Aorta (tissue), 5 donors: ENCODE results near the gene DUSP2. TPM values are rescaled to one million over a fixed set of nuclear protein-coding genes. Genes with fewer than 3 reads are reported as not detected.
A peak's percentile ranks its signal among the peaks of the same experiment; 100 is the strongest.

Experiments
- ATAC-seq: fragments of 200-7000 bp; cut with Tn5 transposase; one replicate; pipeline ENCODE4 v1.9.1; 2022; ENCODE audit warnings: moderate library complexity; ENCODE audit not compliant: low FRiP score
- DNase-seq, 2 donors: peaks; one replicate each; pipeline ENCODE4 v3.0.0-alpha.2; 2020
- H3K27ac ChIP-seq, 2 donors: one replicate each; pipeline ENCODE4 v1.5.1; 2013; ENCODE audit warnings: low read length in 2 of 2, mild to moderate bottlenecking in 2 of 2, moderate library complexity in 2 of 2, control low read depth in 1 of 2, inconsistent platforms in 1 of 2, low read depth in 1 of 2
- H3K27me3 ChIP-seq, 2 donors: one replicate each; pipeline ENCODE4 v1.6.1; 2013; ENCODE audit warnings: control low read depth in 1 of 2, low read length in 1 of 2, mild to moderate bottlenecking in 1 of 2, moderate library complexity in 1 of 2; ENCODE audit not compliant: insufficient read depth in 2 of 2, control insufficient read depth in 1 of 2
- H3K36me3 ChIP-seq, 2 donors: one replicate each; pipeline ENCODE4 v1.6.1; 2013; ENCODE audit warnings: control low read depth in 1 of 2, low read length in 1 of 2, mild to moderate bottlenecking in 1 of 2; ENCODE audit not compliant: insufficient read depth in 2 of 2, control insufficient read depth in 1 of 2
- H3K4me1 ChIP-seq, 2 donors: one replicate each; pipeline ENCODE4 v1.6.1; 2013; ENCODE audit warnings: low read length in 2 of 2, control low read depth in 1 of 2, mild to moderate bottlenecking in 1 of 2, moderate library complexity in 1 of 2; ENCODE audit not compliant: insufficient read depth in 2 of 2, control insufficient read depth in 1 of 2
- H3K4me3 ChIP-seq, 2 donors: one replicate each; pipeline ENCODE4 v1.5.1; 2013; ENCODE audit warnings: low read length in 2 of 2, control low read depth in 1 of 2, mild to moderate bottlenecking in 1 of 2
- H3K9me3 ChIP-seq: one replicate; pipeline ENCODE4 v1.6.1; 2013; ENCODE audit warnings: mild to moderate bottlenecking, low read length; ENCODE audit not compliant: control insufficient read depth
- WGBS, 2 donors: extraction: QIAGEN DNeasy Blood & Tissue Kit; methylation state at CpG; one replicate each; pipeline ENCODE4 v1.1.7; 2013; 5-methylcytosine and 5-hydroxymethylcytosine counted together
- intact Hi-C, 2 donors: fragments of 100-400 bp; cut with DNase I; formaldehyde crosslinking; loops; one replicate each; pipeline versions ENCODE4 v1.14.2 to v1.15.0; 2022
- polyA plus RNA-seq, 2 donors: library from polyadenylated mRNA; stranded (reverse); fragments of 200-250 nt; gene quantifications; one replicate each; pipeline ENCODE4 v1.2.3, GENCODE V29; 2013
- total RNA-seq, 2 donors: library from RNA; stranded (reverse); fragmentation: NEBNext Ultra II Directional; extraction: Animal tissue kit (Norgen Biotek cat#: 25700); gene quantifications; one replicate each; pipeline ENCODE4 v1.2.1, GENCODE V29; 2021
- donor health status: healthy with polysubstance abuse.
- donor health status: Bipolar disorder and iron deficiency.
- donor health status: DM: no; HTN: no; CAD: no.
- donor health status: DM: no; HTN: no; CAD: no.
- donor health status: DM: yes; HTN: yes; CAD: no.

The DUSP2 gene
- total and polyA plus RNA-seq, 4 donors = 1.2 to 7.5 (median 3.8) TPM

DNA sequence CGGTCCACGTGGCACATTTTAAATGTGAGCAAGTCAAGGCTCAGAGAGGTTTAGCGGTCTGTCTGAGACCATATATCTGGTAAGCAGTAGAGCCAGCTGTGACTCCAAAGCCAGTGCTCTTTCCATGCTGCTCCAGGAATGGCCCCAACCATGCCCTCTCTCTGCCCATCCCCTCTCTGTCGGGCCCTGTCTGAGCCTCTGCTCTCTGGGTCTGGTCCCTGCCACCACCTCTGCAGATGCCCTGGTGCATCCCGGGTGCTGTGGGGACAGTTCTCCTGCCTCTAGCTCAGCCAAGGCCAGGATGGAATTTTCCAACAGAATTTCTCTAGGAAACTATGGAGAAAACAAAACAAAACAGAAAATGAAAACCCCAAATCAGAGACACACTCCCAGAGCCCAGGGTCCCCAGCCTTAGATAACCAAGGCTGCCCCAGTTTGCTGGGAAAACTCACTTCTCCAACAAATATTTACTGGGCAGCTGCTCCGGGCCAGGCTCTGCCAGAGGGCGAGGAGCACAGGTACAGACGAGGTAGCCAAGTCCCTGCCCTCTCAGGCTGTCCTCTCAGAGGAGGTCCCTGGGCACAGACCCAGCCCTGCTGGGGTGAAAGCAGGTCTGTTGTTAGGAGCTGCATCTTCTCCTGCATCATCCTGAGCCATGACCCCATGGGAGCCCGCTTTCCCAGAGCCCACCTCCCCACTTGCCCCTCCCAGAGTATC is 38.1 kb downstream of the DUSP2 start:
- no peak overlapping the region for H3K27ac ChIP-seq
- H3K36me3 ChIP-seq = no peaks in the 10 kb centered on the region
- WGBS, 2 donors = 80 to 81% methylated on average over 9 of the region's 9 CpGs
- intact Hi-C loops = no loop called here
- H3K4me1 ChIP-seq = no peaks in the 10 kb centered on the region
- peaks cover 9% of the 10 kb centered on the region for H3K9me3 ChIP-seq
- H3K4me3 ChIP-seq = no peak overlapping the region
- H3K27me3 ChIP-seq = no peaks in the 10 kb centered on the region
- ATAC-seq = no peak
- peak; percentile 39 to 57 for DNase-seq

DNA sequence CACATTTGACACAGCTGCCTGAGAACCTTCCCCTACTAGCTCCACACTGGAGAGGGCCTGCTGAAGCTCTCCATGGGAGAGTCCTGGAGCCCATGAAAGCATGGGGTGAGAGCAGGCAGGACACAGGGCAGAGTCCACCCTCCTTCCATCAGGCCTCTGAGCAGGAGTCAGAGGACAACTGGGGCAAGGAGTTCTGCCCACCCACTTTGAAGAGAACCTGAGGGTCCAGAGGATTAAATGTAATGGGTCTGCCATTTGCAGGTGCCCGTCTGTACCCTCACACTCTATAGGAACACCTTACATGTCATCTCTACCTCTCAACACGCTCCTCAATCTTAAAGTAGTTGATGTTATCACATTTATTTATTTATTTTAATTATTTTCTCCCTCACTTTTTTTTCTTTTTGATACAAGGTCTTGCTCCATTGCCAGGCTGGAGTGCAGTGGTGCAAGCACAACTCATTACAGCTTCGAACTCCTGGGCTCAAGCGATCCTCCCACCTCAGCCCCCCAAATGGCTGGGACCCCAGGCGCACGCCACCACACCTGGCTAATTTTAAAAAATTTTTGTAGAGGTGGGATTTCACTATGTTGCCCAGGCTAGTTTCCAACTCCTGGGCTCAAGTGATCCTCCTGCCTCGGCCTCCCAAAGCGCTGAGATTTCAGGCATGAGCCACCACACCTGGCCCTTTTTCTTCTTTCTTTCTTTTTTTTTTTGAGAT is 39.1 kb downstream of the DUSP2 start:
- WGBS, 2 donors = 97 to 99% methylated on average over 8 of the region's 8 CpGs
- no peaks in the 10 kb centered on the region for H3K4me1 ChIP-seq
- H3K27me3 ChIP-seq = no peaks in the 10 kb centered on the region
- DNase-seq = no peak
- no peak overlapping the region for H3K4me3 ChIP-seq
- H3K27ac ChIP-seq = no peak overlapping the region
- intact Hi-C loops = no loop called here
- no peak for ATAC-seq
- H3K9me3 ChIP-seq = peaks cover 9% of the 10 kb centered on the region
- H3K36me3 ChIP-seq = no peaks in the 10 kb centered on the region

DNA sequence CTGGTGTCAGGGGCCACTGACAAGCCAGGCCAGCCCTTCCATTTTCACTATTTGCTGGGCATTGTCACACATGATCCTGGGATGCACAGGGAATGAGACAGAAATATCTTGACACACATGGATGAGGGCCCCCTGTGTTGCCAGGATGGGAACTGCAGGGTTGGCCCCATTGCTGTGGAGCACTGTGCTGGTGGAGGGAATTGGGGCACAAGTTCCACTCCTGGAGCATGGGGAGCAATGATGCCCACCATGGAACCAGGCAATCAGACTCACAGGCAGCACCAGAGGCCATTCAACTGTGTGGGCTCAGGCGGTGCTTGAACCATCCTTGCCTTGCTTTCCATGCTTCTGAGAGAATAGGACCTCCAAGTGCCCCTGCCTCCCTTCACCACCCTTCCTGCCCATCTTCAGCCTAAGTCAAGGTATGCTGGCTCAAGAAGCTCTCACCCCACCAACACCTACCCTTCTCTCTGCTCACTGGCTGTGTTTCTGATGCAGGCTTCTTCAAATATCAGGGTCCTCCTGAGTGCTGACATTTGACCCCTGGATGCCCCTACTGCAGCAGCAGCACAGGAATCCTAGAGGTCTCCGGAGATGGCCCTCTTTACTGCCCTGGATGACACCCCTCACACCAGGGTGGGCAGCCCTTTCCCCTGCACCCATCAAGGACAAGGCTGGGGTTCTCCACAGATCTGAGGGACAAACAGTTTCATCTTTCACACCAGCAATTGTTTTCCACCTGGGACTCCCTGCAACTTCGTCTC is 39.9 kb downstream of the DUSP2 start:
- Histone ChIP-seq H3K4me3 (no peak overlapping the region), H3K9me3 (peaks cover 9% of the 10 kb centered on the region), H3K4me1 (no peaks in the 10 kb centered on the region), H3K27me3 (no peaks in the 10 kb centered on the region), H3K36me3 (no peaks in the 10 kb centered on the region), H3K27ac (no peak overlapping the region)
- no peak for ATAC-seq
- intact Hi-C loops = no loop called here
- peak in 1 of 2 donors; percentile 49 for DNase-seq
- 92 to 94% methylated on average over 3 of the region's 3 CpGs for WGBS, 2 donors

DNA sequence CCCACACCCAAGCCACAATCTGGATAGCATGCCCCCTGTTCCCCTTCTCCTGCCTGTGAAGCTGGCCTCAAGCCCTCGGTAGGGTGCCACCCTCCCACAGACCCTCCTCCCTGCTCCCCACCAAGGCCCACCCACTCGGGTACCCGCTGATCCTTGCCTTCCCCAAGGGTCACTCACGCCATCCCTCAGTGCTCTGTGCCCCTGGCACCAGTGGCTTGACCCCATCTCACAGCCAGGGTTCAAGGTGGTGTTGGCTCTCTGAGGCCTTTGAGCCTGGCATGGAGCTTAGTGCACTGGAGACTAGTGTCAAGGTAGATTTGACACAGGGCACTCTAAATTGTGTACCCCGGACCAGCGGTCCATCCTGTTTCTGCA is 40.8 kb downstream of the DUSP2 start:
- Histone ChIP-seq H3K4me1 (no peaks in the 10 kb centered on the region), H3K27ac (no peak overlapping the region)
- peak in 1 of 2 donors; percentile 36 for DNase-seq

DNA sequence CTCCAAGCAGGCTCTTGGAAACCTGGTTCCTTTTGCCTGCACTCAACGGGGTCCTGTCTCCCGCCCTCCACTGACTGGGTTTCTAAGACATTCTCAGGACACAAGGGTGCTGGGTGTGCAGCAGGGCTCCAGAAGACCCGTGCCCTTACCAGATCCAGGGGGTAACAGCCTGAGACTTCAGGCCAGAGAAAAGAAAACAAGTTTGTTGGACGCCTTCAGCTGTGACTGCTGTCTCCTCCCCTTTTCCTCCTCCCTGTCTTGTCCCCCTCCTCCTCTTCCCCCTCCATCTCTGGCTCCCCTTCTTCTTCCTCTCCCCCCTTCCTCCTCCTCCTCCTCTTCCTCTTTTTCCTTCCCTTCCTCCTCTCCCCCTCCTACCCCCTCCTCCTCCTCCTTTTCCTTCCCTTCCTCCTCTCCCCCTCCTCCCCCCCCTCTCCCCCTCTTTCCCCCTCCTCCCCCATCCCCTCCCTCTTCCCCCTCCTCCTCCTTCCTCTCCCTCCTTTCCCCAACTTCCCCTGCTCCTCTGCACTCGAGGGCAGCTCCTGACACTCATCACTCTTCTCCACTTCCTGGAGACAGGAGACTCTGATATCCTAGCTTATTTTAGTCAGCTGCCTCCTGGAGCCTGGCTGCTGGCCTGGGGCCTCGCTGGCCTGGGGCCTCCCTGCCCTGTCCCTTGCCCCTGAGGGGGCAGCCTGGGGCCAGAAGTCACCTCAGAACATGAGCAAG is 41.3 kb downstream of the DUSP2 start:
- DNase-seq (peak; percentile 33 to 50), ATAC-seq (no peak)
- no peaks in the 10 kb centered on the region for H3K27me3 ChIP-seq
- peaks cover 9% of the 10 kb centered on the region for H3K9me3 ChIP-seq
- WGBS, 2 donors = 39% methylated on average over 5 to 6 of the region's 6 CpGs
- intact Hi-C loops = no loop called here
- no peaks in the 10 kb centered on the region for H3K36me3 ChIP-seq
- no peak overlapping the region for H3K4me3 ChIP-seq
- H3K27ac ChIP-seq = no peak overlapping the region
- no peaks in the 10 kb centered on the region for H3K4me1 ChIP-seq

More for the DNA sequence above, 40.8 kb downstream of the DUSP2 start:
- no peaks in the 10 kb centered on the region for H3K27me3 ChIP-seq
- intact Hi-C loops = no loop called here
- H3K36me3 ChIP-seq = no peaks in the 10 kb centered on the region
- peaks cover 9% of the 10 kb centered on the region for H3K9me3 ChIP-seq
- H3K4me3 ChIP-seq = no peak overlapping the region
- WGBS, 2 donors = 90 to 93% methylated on average over 6 of the region's 6 CpGs
- no peak for ATAC-seq

DNA sequence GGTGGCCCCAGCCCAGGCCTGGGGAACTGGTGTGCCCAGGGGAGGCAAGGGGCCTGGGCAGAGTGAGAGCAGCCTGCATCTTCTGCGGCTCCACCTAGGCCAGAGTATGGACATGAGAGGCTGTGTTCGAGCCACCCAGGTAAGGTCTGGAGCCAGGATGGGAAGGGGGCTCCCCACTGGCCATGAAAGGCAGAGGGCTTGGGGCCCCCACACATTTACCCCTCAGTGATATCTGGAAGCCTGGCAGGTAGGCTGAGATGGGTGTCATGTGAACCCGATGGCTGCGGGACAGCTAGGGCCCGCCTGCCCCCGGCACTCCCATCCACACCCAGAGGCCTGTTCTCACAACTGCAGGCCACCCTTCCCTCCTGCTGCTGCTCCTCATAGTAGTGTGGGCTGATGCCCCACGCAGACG is 42.0 kb downstream of the DUSP2 start:
- no peaks in the 10 kb centered on the region for H3K36me3 ChIP-seq
- 93 to 95% methylated on average over 8 of the region's 8 CpGs for WGBS, 2 donors
- H3K9me3 ChIP-seq = peaks cover 9% of the 10 kb centered on the region
- no peak overlapping the region for H3K4me3 ChIP-seq
- H3K4me1 ChIP-seq = no peaks in the 10 kb centered on the region
- ATAC-seq (no peak), DNase-seq (peak in 1 of 2 donors; percentile 42)
- H3K27ac ChIP-seq = no peak overlapping the region
- intact Hi-C loops = no loop called here
- no peaks in the 10 kb centered on the region for H3K27me3 ChIP-seq

DNA sequence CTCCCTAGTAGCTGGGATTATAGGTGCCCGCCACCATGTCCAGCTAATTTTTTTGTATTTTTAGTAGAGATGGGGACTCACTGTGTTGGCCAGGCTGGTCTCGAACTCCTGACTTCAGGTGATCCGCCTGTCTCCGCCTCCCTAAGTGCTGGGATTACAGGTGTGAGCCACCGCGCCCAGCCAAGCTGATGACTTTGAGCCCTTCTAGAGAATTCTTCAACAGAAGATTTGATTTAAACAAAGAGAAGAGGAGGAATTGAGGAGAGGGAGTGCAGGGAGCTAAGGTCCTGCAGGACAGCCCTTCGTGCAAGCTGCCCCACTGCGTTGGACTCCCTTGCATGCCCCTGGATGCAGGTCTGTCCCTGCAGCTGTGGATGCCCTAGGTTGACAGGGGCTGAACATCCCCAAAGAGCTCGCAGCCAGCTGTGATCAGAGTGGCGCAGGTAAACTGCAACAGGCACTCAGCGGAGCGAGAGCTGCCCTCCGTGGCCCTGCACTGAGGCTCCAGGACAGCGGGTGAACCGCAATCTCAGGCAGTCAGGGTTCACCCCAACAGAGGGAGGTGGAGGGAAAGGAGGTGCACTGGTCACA is 42.5 kb downstream of the DUSP2 start:
- no peaks in the 10 kb centered on the region for H3K4me1 ChIP-seq
- no peak overlapping the region for H3K4me3 ChIP-seq
- no peaks in the 10 kb centered on the region for H3K27me3 ChIP-seq
- H3K9me3 ChIP-seq = peaks cover 9% of the 10 kb centered on the region
- H3K36me3 ChIP-seq = no peaks in the 10 kb centered on the region
- H3K27ac ChIP-seq = no peak overlapping the region
- ATAC-seq (no peak), DNase-seq (peak; percentile 16 to 62)
- intact Hi-C loops = no loop called here
- WGBS, 2 donors = 97 to 98% methylated on average over 15 of the region's 15 CpGs

DNA sequence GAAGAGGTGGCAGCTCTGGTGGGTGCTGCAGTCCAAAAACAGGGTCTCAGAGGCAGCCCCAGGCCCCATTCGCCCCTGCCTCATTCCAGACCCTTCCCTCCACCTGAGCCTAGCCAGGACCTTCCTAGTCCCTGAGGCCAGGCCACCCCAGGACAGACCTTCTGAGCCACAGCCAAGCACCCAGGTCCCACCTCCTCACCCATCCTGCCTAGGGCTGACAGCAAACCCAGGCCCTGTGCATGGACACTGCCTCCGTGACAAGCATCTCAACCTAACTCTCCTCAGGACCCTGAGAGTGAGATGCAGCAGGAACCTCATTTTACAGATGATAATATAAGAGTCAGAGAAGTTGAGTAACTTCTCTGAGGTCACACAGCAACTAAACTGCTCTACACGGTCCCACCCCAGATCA is 44.3 kb downstream of the DUSP2 start:
- peak; percentile 25 to 42 for DNase-seq
- no peaks in the 10 kb centered on the region for H3K36me3 ChIP-seq
- no peak for ATAC-seq
- H3K27ac ChIP-seq = no peak overlapping the region
- WGBS, 2 donors = 91 to 93% methylated on average over 3 of the region's 3 CpGs
- H3K27me3 ChIP-seq = no peaks in the 10 kb centered on the region
- peaks cover 8% of the 10 kb centered on the region for H3K9me3 ChIP-seq
- intact Hi-C loops = no loop called here
- no peak overlapping the region for H3K4me3 ChIP-seq
- no peaks in the 10 kb centered on the region for H3K4me1 ChIP-seq
